ENCODE data around the gene CCDC192.

CCDC192 gene

GRCh38 chr5:127951791-127952190 lies 248.6 kb downstream of the CCDC192 start:
- TF ChIP-seq CTCF (conservative IDR thresholded peaks at IDR 0.05; ENCODE audit: low read depth, low read length), result no peak
- H3K27me3 ChIP-seq (ENCODE audit: insufficient read depth, low read depth), result no peaks in the 10 kb centered on the region
- no peak overlapping the region for H2AFZ ChIP-seq (ENCODE audit: low read depth)
- H3K79me2 ChIP-seq (ENCODE audit: insufficient read depth, low read depth), result no peaks in the 10 kb centered on the region
- no peak overlapping the region for H3K27ac ChIP-seq
- H3K4me1 ChIP-seq (ENCODE audit: low read depth, poor library complexity, severe bottlenecking), result no peaks in the 10 kb centered on the region
- no peaks in the 10 kb centered on the region for H3K36me3 ChIP-seq (ENCODE audit: insufficient read depth)
- no peaks in the 10 kb centered on the region for H4K20me1 ChIP-seq (ENCODE audit: insufficient read depth)
- H3K4me2 ChIP-seq, result no peak overlapping the region
- H3K9ac ChIP-seq, result no peak overlapping the region
- no peak overlapping the region for H3K4me3 ChIP-seq (IDR thresholded peaks at IDR 0.05; ENCODE audit: insufficient read depth, low read depth, low read length)

GRCh38 chr5:127957183-127957582 lies 254.0 kb downstream of the CCDC192 start:
- TF ChIP-seq CTCF (conservative IDR thresholded peaks at IDR 0.05; ENCODE audit: low read depth, low read length), result no peak
- Histone ChIP-seq H3K4me3 (IDR thresholded peaks at IDR 0.05; ENCODE audit: insufficient read depth, low read depth, low read length) (no peak overlapping the region), H3K4me2 (no peak overlapping the region), H2AFZ (ENCODE audit: low read depth) (no peak overlapping the region), H4K20me1 (ENCODE audit: insufficient read depth) (no peaks in the 10 kb centered on the region), H3K36me3 (ENCODE audit: insufficient read depth) (no peaks in the 10 kb centered on the region), H3K27ac (no peak overlapping the region), H3K4me1 (ENCODE audit: low read depth, poor library complexity, severe bottlenecking) (no peaks in the 10 kb centered on the region), H3K79me2 (ENCODE audit: insufficient read depth, low read depth) (no peaks in the 10 kb centered on the region), H3K27me3 (ENCODE audit: insufficient read depth, low read depth) (no peaks in the 10 kb centered on the region), H3K9ac (no peak overlapping the region)

DNA sequence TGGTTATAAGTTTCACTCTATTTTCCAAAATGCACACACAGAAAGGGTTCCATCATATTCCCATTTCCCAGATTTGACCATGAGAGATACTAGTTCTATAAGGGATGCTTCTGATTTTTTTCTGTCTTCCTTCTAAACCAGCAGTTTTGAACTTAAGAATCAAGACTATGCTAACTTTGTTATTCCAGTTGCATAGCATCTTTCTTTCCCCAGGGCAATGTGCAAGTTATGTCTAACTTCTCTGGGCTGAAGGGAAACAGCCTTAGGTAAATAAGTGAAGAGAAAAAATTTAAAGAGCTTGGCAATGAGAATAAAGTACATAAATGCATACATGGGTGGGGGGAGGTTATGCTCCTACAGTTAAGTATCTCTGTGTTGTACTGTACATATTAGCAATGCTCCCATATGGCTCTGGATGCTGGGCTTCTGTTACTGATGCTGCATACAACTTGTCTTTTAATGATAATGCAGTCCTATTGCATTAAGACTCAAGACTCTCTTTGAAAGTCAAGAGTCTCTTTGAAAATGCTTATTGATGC lies 254.6 kb downstream of the CCDC192 start:
- Histone ChIP-seq H3K4me1 (ENCODE audit: low read depth, poor library complexity, severe bottlenecking) (no peaks in the 10 kb centered on the region), H3K36me3 (ENCODE audit: insufficient read depth) (no peaks in the 10 kb centered on the region), H4K20me1 (ENCODE audit: insufficient read depth) (no peaks in the 10 kb centered on the region), H3K4me2 (no peak overlapping the region), H2AFZ (ENCODE audit: low read depth) (no peak overlapping the region), H3K4me3 (IDR thresholded peaks at IDR 0.05; ENCODE audit: insufficient read depth, low read depth, low read length) (no peak overlapping the region), H3K27me3 (ENCODE audit: insufficient read depth, low read depth) (no peaks in the 10 kb centered on the region), H3K27ac (no peak overlapping the region), H3K9ac (no peak overlapping the region), H3K79me2 (ENCODE audit: insufficient read depth, low read depth) (no peaks in the 10 kb centered on the region)
- no peak for TF ChIP-seq CTCF (conservative IDR thresholded peaks at IDR 0.05; ENCODE audit: low read depth, low read length)

DNA sequence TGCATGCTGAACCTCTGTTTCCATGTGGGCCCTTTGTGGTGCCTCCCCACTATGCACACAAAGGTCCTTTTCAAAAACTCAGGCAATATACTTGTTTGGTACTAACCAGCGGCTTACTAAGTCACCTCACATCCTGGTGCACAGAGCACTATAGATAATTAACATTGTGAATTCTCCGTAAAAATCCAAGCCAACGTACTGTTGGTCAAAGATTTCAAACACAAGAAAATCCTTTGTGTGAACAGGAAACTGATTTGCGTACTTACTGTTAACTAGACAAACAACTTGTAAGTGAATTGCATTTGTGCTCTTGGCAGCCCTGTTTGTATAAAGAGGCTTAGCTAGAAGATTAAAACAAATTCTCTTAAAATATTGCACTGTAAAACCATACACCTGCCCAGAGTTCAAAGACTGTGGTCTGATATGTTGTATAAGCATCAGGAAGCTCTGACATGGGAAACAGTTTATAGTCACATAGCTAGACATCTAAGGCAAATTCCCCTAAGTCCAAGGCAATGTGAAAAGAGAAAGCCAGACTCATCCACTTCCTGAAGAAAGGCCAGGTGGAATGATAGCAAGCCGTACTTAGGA lies 255.3 kb downstream of the CCDC192 start:
- no peak overlapping the region for H3K4me3 ChIP-seq (IDR thresholded peaks at IDR 0.05; ENCODE audit: insufficient read depth, low read depth, low read length)
- H3K4me2 ChIP-seq, result no peak overlapping the region
- H4K20me1 ChIP-seq (ENCODE audit: insufficient read depth), result no peaks in the 10 kb centered on the region
- no peaks in the 10 kb centered on the region for H3K4me1 ChIP-seq (ENCODE audit: low read depth, poor library complexity, severe bottlenecking)
- no peaks in the 10 kb centered on the region for H3K79me2 ChIP-seq (ENCODE audit: insufficient read depth, low read depth)
- no peak overlapping the region for H2AFZ ChIP-seq (ENCODE audit: low read depth)
- no peak overlapping the region for H3K9ac ChIP-seq
- H3K27me3 ChIP-seq (ENCODE audit: insufficient read depth, low read depth), result no peaks in the 10 kb centered on the region
- no peaks in the 10 kb centered on the region for H3K36me3 ChIP-seq (ENCODE audit: insufficient read depth)
- TF ChIP-seq CTCF (conservative IDR thresholded peaks at IDR 0.05; ENCODE audit: low read depth, low read length), result no peak
- no peak overlapping the region for H3K27ac ChIP-seq

Data from KMS-11 (cell line).